ENCODE results near the gene SLC24A4. TPM values are rescaled to one million over a fixed set of nuclear protein-coding genes. Genes with fewer than 3 reads are reported as not detected.

SLC24A4 gene
- total and polyA plus RNA-seq, 2 donors (not counting 3 experiments of a cell fraction or from before 2014, with no cell fraction given) = 0.07 to 0.08 TPM

GRCh38 chr14:92487513-92488133 is 164.7 kb downstream of the SLC24A4 start:
- H3K4me2 ChIP-seq (ENCODE audit: insufficient read depth, low read length) = no peak overlapping the region
- CTCF ChIA-PET = no interaction called here
- dilution Hi-C loops (cut with MboI; ENCODE audit: extremely low pct_ligation_motif_present, low sequenced_read_pairs) = no loop called here
- peaks cover 0 to 3% of the 10 kb centered on the region in 2 experiments for H3K27me3 ChIP-seq (ENCODE audit: control insufficient read depth in 2 of 2, insufficient read depth in 2 of 2, low read length in 2 of 2)
- BruUV-seq (replicated peaks) = no TSS peak
- no peak for DNase-seq (ENCODE audit: low read depth, low spot score)
- TF ChIP-seq POLR2A (IDR thresholded peaks at IDR 0.05; ENCODE audit: low read depth, low read length) (no peak), FOS (IDR thresholded peaks at IDR 0.05; ENCODE audit: borderline replicate concordance, insufficient read depth, low read length) (no peak), MAX (IDR thresholded peaks at IDR 0.05; ENCODE audit: insufficient read depth, insufficient read length) (no peak), MYC (IDR thresholded peaks at IDR 0.05; ENCODE audit: low read depth, low read length) (no peak), CTCF (IDR thresholded peaks at IDR 0.05; ENCODE audit: extremely low read depth in 1 of 2, insufficient read depth in 1 of 2, low read depth in 1 of 2, low read length in 2 of 2) (no peak), GATA2 (IDR thresholded peaks at IDR 0.05; ENCODE audit: insufficient read depth, insufficient read length, low read depth, low read length) (no peak), EZH2 (IDR thresholded peaks at IDR 0.05; ENCODE audit: borderline replicate concordance, low read depth, low read length, severe bottlenecking) (no peak), JUN (IDR thresholded peaks at IDR 0.05; ENCODE audit: borderline replicate concordance, insufficient read depth, insufficient read length, low read depth) (no peak), POLR2AphosphoS5 (IDR thresholded peaks at IDR 0.05; ENCODE audit: insufficient read depth, low read depth, low read length) (no peak)
- no peaks in the 10 kb centered on the region for H3K4me1 ChIP-seq (ENCODE audit: control insufficient read depth, extremely low read depth, insufficient read depth, low read length)
- no peak overlapping the region for H2AFZ ChIP-seq (ENCODE audit: low read depth, low read length)
- no peaks in the 10 kb centered on the region for H3K9me3 ChIP-seq (replicated peaks; ENCODE audit: control insufficient read depth, insufficient read depth, low read length)
- POLR2A ChIA-PET = no interaction called here
- H3K9me1 ChIP-seq (replicated peaks; ENCODE audit: control insufficient read depth, extremely low read depth, insufficient read depth, low read length) = no peaks in the 10 kb centered on the region
- no peaks in the 10 kb centered on the region for H4K20me1 ChIP-seq (replicated peaks; ENCODE audit: control insufficient read depth, extremely low read depth, insufficient read depth, low read length)
- intact Hi-C loops (cut with micrococcal nuclease) = no loop called here
- H3K4me3 ChIP-seq (replicated peaks in 1 of 3; ENCODE audit: insufficient read depth in 1 of 3, low read depth in 1 of 3, low read length in 3 of 3) = no peak overlapping the region
- FAIRE-seq = no peak
- no peaks in the 10 kb centered on the region for H3K36me3 ChIP-seq (ENCODE audit: control insufficient read depth in 2 of 2, extremely low read depth in 1 of 2, insufficient read depth in 2 of 2, low read length in 2 of 2)
- no peak overlapping the region for H3K27ac ChIP-seq (ENCODE audit: insufficient read depth, low read depth, low read length)
- no peak overlapping the region for H3K9ac ChIP-seq (replicated peaks; ENCODE audit: extremely low read depth, insufficient read depth, low read length)
- no peaks in the 10 kb centered on the region for H3K79me2 ChIP-seq (ENCODE audit: control insufficient read depth, insufficient read depth, low read length)

All from endothelial cell of umbilical vein (primary cell).